Hepatocyte (in vitro differentiated cells): ENCODE data around the gene NDC80. TPM values are rescaled to one million over a fixed set of nuclear protein-coding genes. Genes with fewer than 3 reads are reported as not detected.

Source experiments
- DNase-seq: peaks from one replicate; pipeline ENCODE4 v3.0.0-alpha.2; 2016; ENCODE audit warnings: low spot score
- H2AFZ ChIP-seq: fragments of 200-600 bp; sonication (generic); 2 replicates; pipeline ENCODE4 v1.6.0; 2016; ENCODE audit warnings: antibody characterized with exemption, mild to moderate bottlenecking
- H3K27ac ChIP-seq: fragments of 200-600 bp; sonication (generic); 2 replicates; pipeline ENCODE4 v1.5.1; 2016; ENCODE audit warnings: mild to moderate bottlenecking
- H3K27me3 ChIP-seq: fragments of 200-600 bp; sonication (generic); 2 replicates; pipeline ENCODE4 v1.6.1; 2016
- H3K36me3 ChIP-seq: fragments of 200-600 bp; sonication (generic); replicated peaks from 2 replicates; pipeline ENCODE4 v1.5.1; 2016; ENCODE audit warnings: low read depth; ENCODE audit not compliant: insufficient read depth
- H3K4me1 ChIP-seq: fragments of 200-600 bp; sonication (generic); 2 replicates; pipeline ENCODE4 v1.5.1; 2016; ENCODE audit warnings: mild to moderate bottlenecking, moderate library complexity; ENCODE audit not compliant: insufficient read depth
- H3K4me2 ChIP-seq: fragments of 200-600 bp; sonication (generic); 2 replicates; pipeline ENCODE4 v1.6.0; 2016
- H3K4me3 ChIP-seq: fragments of 200-600 bp; sonication (generic); 2 replicates; pipeline ENCODE4 v1.5.1; 2016; ENCODE audit warnings: mild to moderate bottlenecking
- H3K79me2 ChIP-seq: fragments of 200-600 bp; sonication (generic); 2 replicates; pipeline ENCODE4 v1.6.0; 2017; ENCODE audit warnings: mild to moderate bottlenecking
- H3K9me2 ChIP-seq: fragments of 200-600 bp; sonication (generic); replicated peaks from 2 replicates; pipeline ENCODE4 v1.6.0; 2017; ENCODE audit warnings: mild to moderate bottlenecking; ENCODE audit not compliant: insufficient read depth
- H3K9me3 ChIP-seq: fragments of 200-600 bp; sonication (generic); 2 replicates; pipeline ENCODE4 v1.5.1; 2016; ENCODE audit warnings: low read depth, mild to moderate bottlenecking
- H4K20me1 ChIP-seq: fragments of 200-600 bp; sonication (generic); 2 replicates; pipeline ENCODE4 v1.6.0; 2016; ENCODE audit warnings: mild to moderate bottlenecking; ENCODE audit not compliant: insufficient read depth, poor library complexity, severe bottlenecking
- EZH2 ChIP-seq: fragments of 200-600 bp; sonication (generic); IDR thresholded peaks from 2 replicates; pipeline ENCODE4 v1.6.1; 2016; ENCODE audit warnings: antibody characterized with exemption, mild to moderate bottlenecking, borderline replicate concordance
- EZH2phosphoT487 ChIP-seq: fragments of 200-600 bp; sonication (generic); IDR thresholded peaks from one replicate; pipeline ENCODE4 v1.6.1; 2018; ENCODE audit warnings: antibody characterized with exemption, mild to moderate bottlenecking, low read depth, moderate library complexity; ENCODE audit not compliant: unreplicated experiment, severe bottlenecking
- WGBS: methylation state at CpG from one replicate; pipeline ENCODE4 v1.1.6; 2016; ENCODE audit warnings: low lambda C conversion rate; ENCODE audit errors: missing lambda C conversion rate; 5-methylcytosine and 5-hydroxymethylcytosine counted together
- polyA plus RNA-seq: library from polyadenylated mRNA; unstranded; fragments of >200 nt; fragmentation: Nextera tagmentation; extraction: Ambion mirVana; gene quantifications from 2 replicates; pipeline ENCODE4 v1.2.1, GENCODE V29; 2016
- total RNA-seq: library from RNA; depleted of rRNA; stranded (reverse); fragments of >200 nt; gene quantifications from 2 replicates; pipeline ENCODE4 v1.2.3, GENCODE V29; 2014
- TF ChIP-seq, protein P1 (sequence below): fragments of 200-600 bp; sonication (generic); IDR thresholded peaks from 2 replicates; pipeline ENCODE4 v1.5.1; 2016; ENCODE audit warnings: antibody characterized with exemption, mild to moderate bottlenecking; ENCODE audit not compliant: poor library complexity

NDC80 gene
- total and polyA plus RNA-seq, 2 experiments from 2014 or later: 3.9 to 6.5 TPM

DNA sequence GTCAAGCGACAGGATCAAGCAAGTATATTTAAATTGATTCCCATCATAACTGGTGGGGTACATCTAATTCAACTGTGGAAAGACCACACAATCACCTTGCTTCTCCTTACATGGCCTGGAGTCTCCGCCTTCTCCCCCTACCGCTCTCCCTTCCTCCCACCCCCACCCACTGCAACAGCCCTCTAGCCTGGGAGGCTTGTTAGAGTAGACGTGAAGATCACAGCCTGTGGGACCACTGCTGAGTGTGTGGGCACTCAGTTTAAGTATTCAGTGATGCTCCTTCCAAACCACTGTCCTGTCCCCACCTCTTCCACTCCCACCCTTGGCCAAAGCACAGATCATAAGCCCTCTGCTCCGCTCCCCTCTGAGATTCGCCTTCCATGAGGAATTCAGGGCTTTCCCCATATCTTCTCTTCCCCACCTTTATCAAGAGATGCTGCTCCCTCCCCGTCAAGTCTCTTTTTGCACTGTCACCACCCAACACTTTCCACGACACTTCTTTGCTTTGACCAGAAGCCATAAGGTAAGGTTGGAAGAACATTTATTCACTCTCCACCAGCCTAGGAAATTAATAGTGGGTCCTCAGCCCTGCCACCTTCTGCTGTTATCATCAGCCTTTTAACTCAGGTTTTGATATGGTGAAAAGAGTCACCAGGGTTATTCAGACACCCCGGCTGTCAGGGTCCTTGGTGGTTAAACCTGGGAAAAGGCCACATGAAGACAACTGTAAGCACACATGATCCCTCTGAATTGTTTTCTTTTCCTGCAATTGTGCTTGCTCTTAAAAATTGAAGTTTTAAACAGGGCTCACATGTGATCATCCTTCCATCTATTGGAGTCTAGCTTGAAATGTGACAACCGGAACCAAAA, 1.8 kb upstream of the NDC80 start:
- H3K36me3 ChIP-seq: no peaks in the 10 kb centered on the region
- TF ChIP-seq, protein P1, sequence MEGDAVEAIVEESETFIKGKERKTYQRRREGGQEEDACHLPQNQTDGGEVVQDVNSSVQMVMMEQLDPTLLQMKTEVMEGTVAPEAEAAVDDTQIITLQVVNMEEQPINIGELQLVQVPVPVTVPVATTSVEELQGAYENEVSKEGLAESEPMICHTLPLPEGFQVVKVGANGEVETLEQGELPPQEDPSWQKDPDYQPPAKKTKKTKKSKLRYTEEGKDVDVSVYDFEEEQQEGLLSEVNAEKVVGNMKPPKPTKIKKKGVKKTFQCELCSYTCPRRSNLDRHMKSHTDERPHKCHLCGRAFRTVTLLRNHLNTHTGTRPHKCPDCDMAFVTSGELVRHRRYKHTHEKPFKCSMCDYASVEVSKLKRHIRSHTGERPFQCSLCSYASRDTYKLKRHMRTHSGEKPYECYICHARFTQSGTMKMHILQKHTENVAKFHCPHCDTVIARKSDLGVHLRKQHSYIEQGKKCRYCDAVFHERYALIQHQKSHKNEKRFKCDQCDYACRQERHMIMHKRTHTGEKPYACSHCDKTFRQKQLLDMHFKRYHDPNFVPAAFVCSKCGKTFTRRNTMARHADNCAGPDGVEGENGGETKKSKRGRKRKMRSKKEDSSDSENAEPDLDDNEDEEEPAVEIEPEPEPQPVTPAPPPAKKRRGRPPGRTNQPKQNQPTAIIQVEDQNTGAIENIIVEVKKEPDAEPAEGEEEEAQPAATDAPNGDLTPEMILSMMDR: no peak
- TF ChIP-seq EZH2: no peak
- no peak for TF ChIP-seq EZH2phosphoT487
- peak overlapping the region; percentile 98 for H3K27ac ChIP-seq
- peaks cover 48% of the 10 kb centered on the region for H3K79me2 ChIP-seq
- DNase-seq: no peak
- H3K4me1 ChIP-seq: peaks cover 17% of the 10 kb centered on the region
- H3K27me3 ChIP-seq: no peaks in the 10 kb centered on the region
- H3K9me2 ChIP-seq: no peaks in the 10 kb centered on the region
- no peaks in the 10 kb centered on the region for H4K20me1 ChIP-seq
- no peaks in the 10 kb centered on the region for H3K9me3 ChIP-seq
- H2AFZ ChIP-seq: no peak overlapping the region
- peak overlapping the region; percentile 67 for H3K4me3 ChIP-seq
- peak overlapping the region; percentile 81 for H3K4me2 ChIP-seq
- WGBS: 81% methylated on average over 10 of the region's 10 CpGs

DNA sequence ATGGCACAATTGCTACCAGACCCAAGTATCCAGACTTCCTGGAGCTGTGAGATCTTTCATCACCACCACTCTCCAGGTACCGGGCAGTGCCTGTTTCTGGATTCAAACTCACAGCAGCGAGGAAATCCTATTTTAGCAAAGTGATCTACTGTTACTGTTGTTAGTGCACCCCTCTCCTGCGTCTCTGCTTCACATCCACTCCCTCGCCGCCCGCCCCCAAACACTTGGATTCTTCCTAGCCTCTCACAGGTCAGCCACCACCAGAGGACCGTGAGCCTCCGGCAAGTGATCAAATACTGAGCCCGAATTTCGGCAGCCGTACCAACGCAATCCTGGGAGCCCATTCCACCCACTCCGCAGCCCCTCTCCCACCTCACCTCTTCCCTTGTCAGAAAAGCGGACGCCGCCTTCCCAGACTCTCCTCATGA, 571 bp upstream of the NDC80 start:
- Histone ChIP-seq H3K79me2 (peaks cover 57% of the 10 kb centered on the region), H3K9me3 (no peaks in the 10 kb centered on the region), H3K36me3 (no peaks in the 10 kb centered on the region), H3K9me2 (no peaks in the 10 kb centered on the region), H2AFZ (peak overlapping the region; percentile 84), H4K20me1 (no peaks in the 10 kb centered on the region), H3K4me2 (peak overlapping the region; percentile 81), H3K27me3 (no peaks in the 10 kb centered on the region), H3K4me3 (peak overlapping the region; percentile 67), H3K27ac (peak overlapping the region; percentile 98), H3K4me1 (peaks cover 17% of the 10 kb centered on the region)
- no peak for TF ChIP-seq EZH2
- TF ChIP-seq, protein P1: peak; percentile 6
- 1% methylated on average over 16 of the region's 16 CpGs for WGBS
- peak; percentile 79 for DNase-seq

DNA sequence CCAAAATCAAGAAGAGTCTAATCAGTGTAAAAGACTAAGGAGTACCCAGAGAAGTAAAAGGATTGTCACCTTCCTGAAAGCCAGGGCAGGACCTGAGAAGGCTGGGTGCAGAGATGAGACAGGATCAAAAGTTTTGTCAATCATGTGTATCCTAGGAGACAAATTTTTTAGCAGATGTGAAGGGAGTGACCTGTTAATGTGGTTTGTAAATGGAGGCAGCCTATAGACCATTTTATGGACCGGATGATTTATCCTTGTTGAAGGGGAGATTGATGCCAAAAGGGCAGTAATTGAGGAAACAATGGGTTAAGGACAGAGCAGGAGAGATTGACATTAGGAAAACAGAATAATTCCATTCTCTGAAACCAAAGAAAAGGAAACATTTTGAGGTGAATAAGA, 813 bp downstream of the NDC80 start:
- no peak for TF ChIP-seq EZH2phosphoT487
- TF ChIP-seq, protein P1: no peak
- TF ChIP-seq EZH2: no peak
- H3K79me2 ChIP-seq: peaks cover 57% of the 10 kb centered on the region
- peak overlapping the region; percentile 23 for H3K4me3 ChIP-seq

More for the DNA sequence above, 813 bp downstream of the NDC80 start:
- no peaks in the 10 kb centered on the region for H3K27me3 ChIP-seq
- no peak for DNase-seq
- WGBS: 13% methylated on average over 1 of the region's 1 CpG
- peaks cover 17% of the 10 kb centered on the region for H3K4me1 ChIP-seq
- peak overlapping the region; percentile 21 for H3K27ac ChIP-seq
- H2AFZ ChIP-seq: peak overlapping the region; percentile 59
- H3K9me2 ChIP-seq: no peaks in the 10 kb centered on the region
- H3K9me3 ChIP-seq: no peaks in the 10 kb centered on the region
- no peaks in the 10 kb centered on the region for H3K36me3 ChIP-seq
- H4K20me1 ChIP-seq: no peaks in the 10 kb centered on the region
- H3K4me2 ChIP-seq: peak overlapping the region; percentile 81
